GM12878 (cell line): ENCODE data around the gene NPL.

Experiments
- BHLHE40 ChIP-seq, 2 experiments: fragments of 450-650 bp in 1 of 2; IDR thresholded peaks; 2 replicates each; pipeline ENCODE4 v1.6.1; 2011 to 2017; ENCODE audit warnings: low read depth in 2 of 2, borderline replicate concordance in 1 of 2, improper control_type of control experiment in 1 of 2, low read length in 1 of 2, mild to moderate bottlenecking in 1 of 2
- CHD1 ChIP-seq: IDR thresholded peaks from 2 replicates; pipeline ENCODE4 v1.6.1; 2012; ENCODE audit warnings: low read depth, low read length, improper control_type of control experiment
- HDAC2 ChIP-seq: fragments of 200-600 bp; sonication (generic); IDR thresholded peaks from 2 replicates; pipeline ENCODE4 v1.6.1; 2017
- HDAC6 ChIP-seq: fragments of 200-600 bp; sonication (generic); IDR thresholded peaks from one replicate; pipeline ENCODE4 v1.8.0; 2017; ENCODE audit warnings: antibody characterized with exemption; ENCODE audit not compliant: unreplicated experiment
- NR2C1 ChIP-seq: fragments of 450-650 bp; IDR thresholded peaks from 2 replicates; pipeline ENCODE4 v1.6.1; 2017; ENCODE audit warnings: antibody characterized with exemption, mild to moderate bottlenecking, moderate library complexity
- NR2C2 ChIP-seq: IDR thresholded peaks from 2 replicates; pipeline ENCODE4 v1.6.1; 2011; ENCODE audit warnings: borderline replicate concordance, low read depth; ENCODE audit not compliant: control insufficient read depth, insufficient read length
- POLR2A ChIP-seq: IDR thresholded peaks from 2 replicates; pipeline ENCODE4 v1.6.1; 2011; ENCODE audit warnings: low read depth, mild to moderate bottlenecking, low read length
- POLR2AphosphoS5 ChIP-seq: IDR thresholded peaks from 2 replicates; pipeline ENCODE4 v1.6.1; 2011; ENCODE audit warnings: mild to moderate bottlenecking, low read length, inconsistent platforms
- SMAD1 ChIP-seq: fragments of 450-650 bp; IDR thresholded peaks from 2 replicates; pipeline ENCODE4 v1.6.1; 2018; ENCODE audit warnings: mild to moderate bottlenecking, low read depth; ENCODE audit not compliant: partially characterized antibody
- STAT1 ChIP-seq: fragments of 450-650 bp; conservative IDR thresholded peaks from 2 replicates; pipeline ENCODE4 v1.6.1; 2014; ENCODE audit warnings: antibody characterized with exemption, mild to moderate bottlenecking
- TF ChIP-seq, protein P1 (sequence below), 3 experiments: IDR thresholded peaks in 2 of 3; conservative IDR thresholded peaks in 1 of 3; 2 replicates each; pipeline ENCODE4 v1.5.1; 2011; ENCODE audit warnings: low read depth in 3 of 3, low read length in 3 of 3, mild to moderate bottlenecking in 3 of 3, control low read depth in 2 of 3, moderate library complexity in 2 of 3, inconsistent platforms in 1 of 3, mixed read lengths in 1 of 3; ENCODE audit not compliant: control insufficient read depth in 2 of 3, insufficient read depth in 1 of 3; ENCODE audit errors: extremely low read depth in 1 of 3
- TF ChIP-seq, protein P2 (sequence below): IDR thresholded peaks from 2 replicates; pipeline ENCODE4 v1.6.1; 2012; ENCODE audit warnings: low read depth, low read length, improper control_type of control experiment

DNA sequence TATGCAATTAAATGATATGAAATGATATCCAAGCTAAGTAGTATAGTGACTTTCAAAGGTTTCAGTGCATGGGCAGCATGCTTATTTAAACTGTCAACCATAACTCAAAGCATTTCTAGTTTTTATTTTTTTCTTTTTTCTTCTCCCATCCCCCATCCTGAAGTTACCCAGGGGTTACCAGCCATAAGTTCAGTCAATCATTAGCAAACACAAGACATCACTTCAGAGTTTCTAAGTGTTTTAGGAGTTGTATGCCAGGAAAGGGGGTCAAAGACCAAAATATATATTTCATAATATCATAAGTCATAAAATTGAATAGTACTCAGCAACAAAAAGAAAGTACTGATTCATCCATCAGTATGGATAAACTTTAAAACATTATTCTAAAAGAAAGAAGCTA is 78.3 kb downstream of the NPL start:
- TF ChIP-seq NR2C2 (no peak), STAT1 (no peak), BHLHE40 (IDR thresholded peaks at IDR 0.05; ENCODE audit: borderline replicate concordance in 1 of 2, low read depth in 2 of 2, low read length in 1 of 2) (no peak), HDAC6 (no peak), NR2C1 (no peak), HDAC2 (no peak), POLR2AphosphoS5 (no peak), SMAD1 (no peak), CHD1 (no peak), POLR2A (no peak)
- TF ChIP-seq, protein P1, sequence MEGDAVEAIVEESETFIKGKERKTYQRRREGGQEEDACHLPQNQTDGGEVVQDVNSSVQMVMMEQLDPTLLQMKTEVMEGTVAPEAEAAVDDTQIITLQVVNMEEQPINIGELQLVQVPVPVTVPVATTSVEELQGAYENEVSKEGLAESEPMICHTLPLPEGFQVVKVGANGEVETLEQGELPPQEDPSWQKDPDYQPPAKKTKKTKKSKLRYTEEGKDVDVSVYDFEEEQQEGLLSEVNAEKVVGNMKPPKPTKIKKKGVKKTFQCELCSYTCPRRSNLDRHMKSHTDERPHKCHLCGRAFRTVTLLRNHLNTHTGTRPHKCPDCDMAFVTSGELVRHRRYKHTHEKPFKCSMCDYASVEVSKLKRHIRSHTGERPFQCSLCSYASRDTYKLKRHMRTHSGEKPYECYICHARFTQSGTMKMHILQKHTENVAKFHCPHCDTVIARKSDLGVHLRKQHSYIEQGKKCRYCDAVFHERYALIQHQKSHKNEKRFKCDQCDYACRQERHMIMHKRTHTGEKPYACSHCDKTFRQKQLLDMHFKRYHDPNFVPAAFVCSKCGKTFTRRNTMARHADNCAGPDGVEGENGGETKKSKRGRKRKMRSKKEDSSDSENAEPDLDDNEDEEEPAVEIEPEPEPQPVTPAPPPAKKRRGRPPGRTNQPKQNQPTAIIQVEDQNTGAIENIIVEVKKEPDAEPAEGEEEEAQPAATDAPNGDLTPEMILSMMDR (IDR thresholded peaks at IDR 0.05 in 2 of 3, conservative IDR thresholded peaks at IDR 0.05 in 1 of 3; ENCODE audit: control insufficient read depth in 2 of 3, extremely low read depth in 1 of 3, insufficient read depth in 1 of 3, low read depth in 3 of 3, low read length in 3 of 3): no peak
- TF ChIP-seq, protein P2, sequence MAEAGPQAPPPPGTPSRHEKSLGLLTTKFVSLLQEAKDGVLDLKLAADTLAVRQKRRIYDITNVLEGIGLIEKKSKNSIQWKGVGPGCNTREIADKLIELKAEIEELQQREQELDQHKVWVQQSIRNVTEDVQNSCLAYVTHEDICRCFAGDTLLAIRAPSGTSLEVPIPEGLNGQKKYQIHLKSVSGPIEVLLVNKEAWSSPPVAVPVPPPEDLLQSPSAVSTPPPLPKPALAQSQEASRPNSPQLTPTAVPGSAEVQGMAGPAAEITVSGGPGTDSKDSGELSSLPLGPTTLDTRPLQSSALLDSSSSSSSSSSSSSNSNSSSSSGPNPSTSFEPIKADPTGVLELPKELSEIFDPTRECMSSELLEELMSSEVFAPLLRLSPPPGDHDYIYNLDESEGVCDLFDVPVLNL: no peak
